SJSA1 (cell line): ENCODE results near the gene DHDH. TPM values are rescaled to one million over a fixed set of nuclear protein-coding genes. Genes with fewer than 3 reads are reported as not detected.
A peak's percentile ranks its signal among the peaks of the same experiment; 100 is the strongest.

ENCODE experiments used
- DNase-seq, 2 experiments: peaks; one replicate each; pipeline ENCODE4 v3.0.0-alpha.2; 2015 to 2020; ENCODE audit warnings: low spot score in 2 of 2, low read depth in 1 of 2
- H3K27ac ChIP-seq: fragments of 250-450 bp; sonication (Bioruptor Pico); 2 replicates; pipeline ENCODE4 v1.5.1; 2020; ENCODE audit warnings: mild to moderate bottlenecking, moderate library complexity
- H3K27me3 ChIP-seq: fragments of 250-450 bp; sonication (Bioruptor Pico); replicated peaks from 2 replicates; pipeline ENCODE4 v1.5.1; 2020; ENCODE audit warnings: mild to moderate bottlenecking, moderate library complexity
- H3K36me3 ChIP-seq: fragments of 250-450 bp; sonication (Bioruptor Pico); 2 replicates; pipeline ENCODE4 v1.5.1; 2020; ENCODE audit warnings: mild to moderate bottlenecking
- H3K4me1 ChIP-seq: fragments of 250-450 bp; sonication (Bioruptor Pico); replicated peaks from 2 replicates; pipeline ENCODE4 v1.6.1; 2021; ENCODE audit warnings: mild to moderate bottlenecking
- H3K4me3 ChIP-seq: fragments of 250-450 bp; sonication (Bioruptor Pico); 2 replicates; pipeline ENCODE4 v1.5.1; 2020; ENCODE audit warnings: mild to moderate bottlenecking
- H3K9me3 ChIP-seq: fragments of 250-450 bp; sonication (Bioruptor Pico); replicated peaks from 2 replicates; pipeline ENCODE4 v1.5.1; 2020; ENCODE audit warnings: mild to moderate bottlenecking
- total RNA-seq: library from RNA; depleted of rRNA; stranded (reverse); fragments of >200 nt; shearing (Covaris generic); gene quantifications from 2 replicates; pipeline ENCODE4 v1.2.3, GENCODE V29; 2014

Gene DHDH
- total RNA-seq, 1 experiment from 2014 or later, result 0.16 TPM

DNA sequence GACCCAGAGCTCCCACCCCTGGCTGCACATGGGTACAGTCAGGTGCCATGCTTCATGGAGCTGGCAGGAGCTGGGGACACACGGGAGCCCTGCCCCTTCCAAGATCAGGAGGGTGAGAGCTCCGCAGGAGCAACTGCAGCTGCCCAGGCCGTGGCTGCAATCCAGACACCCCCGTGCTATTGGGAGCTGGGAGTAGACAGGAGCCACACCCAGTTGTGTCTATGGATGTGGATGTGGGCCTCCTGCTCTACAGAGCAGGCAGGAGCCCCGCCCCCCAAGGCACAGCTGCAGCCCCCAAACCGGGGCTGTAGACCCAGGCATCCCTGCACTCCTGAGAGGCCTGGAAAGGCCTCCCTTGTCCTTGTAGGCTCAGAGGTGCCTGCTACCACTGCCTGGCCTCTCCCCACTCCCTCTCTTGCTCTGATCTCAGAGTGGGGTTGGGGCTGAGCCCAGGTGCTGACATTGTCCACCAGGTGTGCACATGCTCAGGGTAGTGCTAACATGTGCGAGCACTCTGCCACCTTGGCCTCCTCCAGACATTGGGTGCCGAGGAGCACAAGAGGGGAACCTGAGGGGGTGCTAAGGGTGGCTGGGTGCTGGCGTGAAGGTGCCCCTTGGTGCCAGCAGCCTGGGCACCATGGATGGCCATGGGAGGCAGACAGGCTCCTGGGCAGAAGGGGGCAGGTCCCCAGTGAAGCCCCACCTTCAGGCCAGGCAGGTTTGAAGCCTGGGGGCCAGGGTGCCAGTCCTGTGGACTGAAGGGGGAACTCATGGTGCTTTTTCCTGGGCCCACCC is 13.2 kb downstream of the DHDH start:
- Histone ChIP-seq H3K4me1 (peaks cover 12% of the 10 kb centered on the region), H3K27ac (no peak overlapping the region), H3K4me3 (no peak overlapping the region), H3K27me3 (no peaks in the 10 kb centered on the region), H3K9me3 (no peaks in the 10 kb centered on the region), H3K36me3 (no peaks in the 10 kb centered on the region)
- no peak for DNase-seq

DNA sequence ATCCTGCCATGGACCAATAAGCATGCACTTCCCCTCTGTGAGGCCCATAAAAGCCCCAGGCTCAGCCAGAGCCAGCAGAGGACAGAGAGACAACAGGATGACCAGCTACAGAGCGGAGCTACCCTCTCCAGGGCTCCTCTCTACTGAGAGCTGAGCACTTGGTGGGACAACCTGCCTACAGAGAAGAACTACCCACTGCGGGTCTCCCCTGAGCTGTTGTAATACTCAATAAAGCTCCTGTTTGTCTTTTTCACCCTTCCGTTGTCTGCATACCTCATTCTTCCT is 13.7 kb downstream of the DHDH start:
- H3K36me3 ChIP-seq, result no peaks in the 10 kb centered on the region
- H3K27ac ChIP-seq, result no peak overlapping the region
- no peak for DNase-seq
- no peak overlapping the region for H3K4me3 ChIP-seq
- no peaks in the 10 kb centered on the region for H3K9me3 ChIP-seq
- peaks cover 13% of the 10 kb centered on the region for H3K4me1 ChIP-seq
- no peaks in the 10 kb centered on the region for H3K27me3 ChIP-seq

DNA sequence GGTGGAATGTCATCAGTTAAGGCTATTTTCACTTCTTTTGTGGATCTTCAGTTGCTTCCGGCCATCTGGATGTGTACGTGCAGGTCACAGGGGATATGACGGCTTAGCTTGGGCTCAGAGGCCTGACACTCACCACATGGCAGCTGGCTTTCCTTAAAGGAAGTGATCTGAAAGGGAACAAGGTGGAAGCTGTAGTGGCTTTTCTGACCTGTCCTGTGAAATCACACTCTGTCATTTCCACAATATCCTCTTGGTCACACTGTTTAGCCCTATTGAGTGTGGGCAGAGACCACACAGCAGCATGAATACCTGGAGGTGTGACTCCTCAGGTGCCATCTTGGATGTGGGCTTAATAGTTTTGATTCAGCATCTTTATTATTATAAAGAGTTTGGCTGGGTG is 16.7 kb downstream of the DHDH start:
- Histone ChIP-seq H3K9me3 (no peaks in the 10 kb centered on the region), H3K27ac (no peak overlapping the region), H3K27me3 (no peaks in the 10 kb centered on the region), H3K4me3 (no peak overlapping the region), H3K4me1 (peaks cover 15% of the 10 kb centered on the region), H3K36me3 (peaks cover 5% of the 10 kb centered on the region; the same call in 1 of the 2 replicates)
- no peak for DNase-seq

DNA sequence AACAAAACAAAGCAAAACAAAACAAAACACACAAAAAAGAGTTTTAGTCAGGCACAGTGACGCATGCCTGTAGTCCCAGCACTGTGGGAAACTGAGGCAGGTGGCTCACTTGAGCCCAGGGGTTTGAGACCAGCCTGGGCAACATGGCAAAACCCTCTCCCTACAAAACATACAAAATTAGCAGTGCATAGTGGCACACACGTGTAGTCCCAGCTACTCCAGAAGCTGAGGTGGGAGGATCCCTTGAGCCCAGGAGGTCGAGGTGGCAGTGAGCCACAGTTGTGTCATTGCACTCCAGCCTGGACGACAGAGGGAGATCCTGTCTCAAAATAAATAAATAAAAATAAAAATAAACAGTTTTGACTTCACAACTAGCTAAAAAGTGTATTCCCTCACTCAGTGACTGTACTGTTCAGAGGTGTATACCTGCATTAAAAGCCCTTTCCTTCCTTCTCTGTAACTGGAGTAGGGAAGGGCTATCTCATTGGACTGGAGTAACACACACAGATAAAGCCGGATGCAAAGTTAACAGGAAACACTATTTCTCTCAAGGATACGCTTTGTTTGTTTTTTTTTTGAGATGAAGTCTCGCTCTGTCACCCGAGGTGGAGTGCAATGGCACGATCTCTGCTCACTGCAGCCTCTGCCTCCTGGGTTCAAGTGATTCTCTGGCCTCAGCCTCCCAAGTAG is 17.5 kb downstream of the DHDH start:
- H3K27ac ChIP-seq, result no peak overlapping the region
- H3K4me1 ChIP-seq, result peaks cover 24% of the 10 kb centered on the region
- no peak overlapping the region for H3K4me3 ChIP-seq
- peaks cover 13% of the 10 kb centered on the region for H3K36me3 ChIP-seq
- H3K9me3 ChIP-seq, result no peaks in the 10 kb centered on the region
- no peaks in the 10 kb centered on the region for H3K27me3 ChIP-seq
- peak in 1 of 2 experiments; percentile 39 for DNase-seq

DNA sequence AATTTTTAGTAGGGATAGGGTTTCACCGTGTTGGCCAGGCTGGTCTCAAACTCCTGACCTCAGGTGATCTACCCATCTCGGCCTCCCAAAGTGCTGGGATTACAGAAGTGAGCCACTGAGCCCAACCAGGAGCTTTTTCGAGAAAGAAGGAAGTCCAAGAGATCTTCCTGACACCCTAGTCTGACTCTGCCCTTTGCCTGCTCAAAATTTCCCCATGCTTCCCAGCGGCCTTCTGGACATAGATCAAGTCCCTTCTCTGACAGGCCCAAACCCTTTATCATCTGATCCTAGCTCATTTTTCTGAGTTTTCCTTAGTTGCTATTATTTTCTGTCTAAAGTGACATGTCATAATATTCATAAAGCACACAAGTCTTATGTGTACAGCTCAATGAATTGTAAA is 19.6 kb downstream of the DHDH start:
- no peak overlapping the region for H3K4me3 ChIP-seq
- peaks cover 27% of the 10 kb centered on the region for H3K4me1 ChIP-seq
- peaks cover 22% of the 10 kb centered on the region for H3K36me3 ChIP-seq
- H3K9me3 ChIP-seq, result no peaks in the 10 kb centered on the region
- DNase-seq, result no peak
- no peaks in the 10 kb centered on the region for H3K27me3 ChIP-seq
- H3K27ac ChIP-seq, result no peak overlapping the region

DNA sequence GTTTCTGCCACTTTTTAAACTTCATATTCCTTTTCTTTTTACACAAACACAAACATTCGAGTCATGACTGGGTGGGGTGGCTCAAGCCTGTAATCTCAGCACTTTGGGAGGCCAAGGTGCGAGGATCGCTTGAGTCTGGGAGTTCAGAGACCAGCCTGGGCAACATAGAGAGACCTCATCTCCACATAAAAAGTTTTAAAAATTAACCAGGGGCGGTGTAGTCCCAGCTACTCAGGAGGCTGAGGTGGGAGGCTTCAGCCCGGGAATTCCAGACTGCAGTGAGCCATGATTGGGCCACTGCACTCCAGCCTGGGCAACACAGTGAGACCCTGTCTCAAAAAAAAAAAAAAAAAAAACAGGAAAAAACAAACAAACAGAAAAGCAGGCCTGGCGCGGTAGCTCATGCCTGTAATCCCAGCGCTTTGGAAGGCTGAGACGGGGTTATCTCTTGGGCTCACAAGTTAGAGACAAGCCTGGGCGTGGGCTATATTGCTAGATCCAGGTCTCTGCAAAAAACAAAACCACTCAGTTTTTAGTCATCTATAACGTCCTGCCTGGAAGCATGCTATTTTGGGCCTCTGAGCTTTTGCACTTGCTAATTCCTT is 20.6 kb downstream of the DHDH start:
- H3K9me3 ChIP-seq, result no peaks in the 10 kb centered on the region
- H3K27me3 ChIP-seq, result no peaks in the 10 kb centered on the region
- peaks cover 27% of the 10 kb centered on the region for H3K4me1 ChIP-seq
- no peak overlapping the region for H3K27ac ChIP-seq
- DNase-seq, result no peak
- peak overlapping the region; percentile 79 for H3K4me3 ChIP-seq
- H3K36me3 ChIP-seq, result peaks cover 22% of the 10 kb centered on the region

DNA sequence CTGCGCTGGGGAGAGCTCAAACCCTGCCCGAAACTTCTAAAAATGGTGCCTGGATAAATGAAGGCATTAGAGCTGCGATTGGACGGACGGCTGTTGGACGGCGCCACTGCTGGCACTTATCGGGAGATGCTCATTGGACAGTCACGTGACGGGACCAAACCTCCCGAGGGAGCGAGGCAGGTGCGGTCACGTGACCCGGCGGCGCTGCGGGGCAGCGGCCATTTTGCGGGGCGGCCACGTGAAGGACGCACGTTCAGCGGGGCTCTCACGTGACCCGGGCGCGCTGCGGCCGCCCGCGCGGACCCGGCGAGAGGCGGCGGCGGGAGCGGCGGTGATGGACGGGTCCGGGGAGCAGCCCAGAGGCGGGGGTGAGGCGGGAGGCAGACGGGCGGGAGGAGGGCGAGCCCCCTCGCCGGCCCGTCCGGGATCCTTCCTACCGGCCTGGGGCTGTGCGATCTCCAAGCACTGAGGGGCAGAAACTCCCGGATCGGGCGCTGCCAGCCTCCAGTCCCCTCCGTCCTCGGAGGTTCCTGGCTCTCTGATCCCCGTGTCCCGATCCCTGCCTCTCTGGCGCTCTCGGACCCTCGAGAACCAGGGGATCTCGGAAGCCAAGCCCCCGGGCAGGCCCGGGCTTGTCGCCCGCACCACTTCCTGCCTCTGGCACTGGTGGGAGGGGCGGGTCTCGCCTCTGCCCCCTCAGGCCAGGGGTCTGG is 21.3 kb downstream of the DHDH start, which contains the start of gene BAX:
TSS of gene BAX (plus strand) at position 281 of the 713 bp plus-strand sequence. CDS start at position 335, 54 bp downstream.
- H3K27ac ChIP-seq, result peak within 1 kb of the TSS; percentile 80

DNA sequence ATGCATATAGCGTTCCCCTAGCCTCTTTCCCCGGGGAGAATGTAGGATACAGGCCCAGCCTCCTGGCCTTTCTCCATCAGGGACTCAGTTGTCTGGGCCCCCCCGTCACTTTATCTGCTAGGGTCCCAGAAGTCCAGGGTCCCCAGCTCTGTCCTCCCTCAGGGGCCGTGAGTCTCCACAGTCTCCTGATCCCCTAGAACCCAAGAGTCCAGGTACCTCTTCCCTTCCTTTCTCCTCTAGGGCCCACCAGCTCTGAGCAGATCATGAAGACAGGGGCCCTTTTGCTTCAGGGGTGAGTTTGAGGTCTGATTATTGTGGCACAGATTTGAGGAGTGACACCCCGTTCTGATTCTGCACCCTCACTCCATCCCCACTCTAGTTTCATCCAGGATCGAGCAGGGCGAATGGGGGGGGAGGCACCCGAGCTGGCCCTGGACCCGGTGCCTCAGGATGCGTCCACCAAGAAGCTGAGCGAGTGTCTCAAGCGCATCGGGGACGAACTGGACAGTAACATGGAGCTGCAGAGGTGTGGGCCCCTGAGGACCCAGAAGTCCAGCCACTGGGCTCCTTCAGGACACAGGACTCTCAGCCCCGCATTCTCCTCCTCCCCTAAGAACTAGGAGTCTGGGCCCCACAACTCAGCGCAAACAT is 21.9 kb downstream of the DHDH start:
- H3K27me3 ChIP-seq, result no peaks in the 10 kb centered on the region
- peaks cover 27% of the 10 kb centered on the region for H3K4me1 ChIP-seq
- DNase-seq, result no peak
- H3K4me3 ChIP-seq, result peak overlapping the region; percentile 79
- peaks cover 25% of the 10 kb centered on the region for H3K36me3 ChIP-seq
- no peaks in the 10 kb centered on the region for H3K9me3 ChIP-seq
- peak overlapping the region; percentile 80 for H3K27ac ChIP-seq

More for the DNA sequence above, 21.3 kb downstream of the DHDH start, which contains the start of gene BAX:
- Histone ChIP-seq H3K9me3 (no peaks in the 10 kb centered on the region), H3K4me1 (peaks cover 27% of the 10 kb centered on the region), H3K4me3 (peak within 1 kb of the TSS; percentile 79), H3K36me3 (peaks cover 22% of the 10 kb centered on the region), H3K27me3 (no peaks in the 10 kb centered on the region)
- peak; percentile 87 to 97 for DNase-seq

DNA sequence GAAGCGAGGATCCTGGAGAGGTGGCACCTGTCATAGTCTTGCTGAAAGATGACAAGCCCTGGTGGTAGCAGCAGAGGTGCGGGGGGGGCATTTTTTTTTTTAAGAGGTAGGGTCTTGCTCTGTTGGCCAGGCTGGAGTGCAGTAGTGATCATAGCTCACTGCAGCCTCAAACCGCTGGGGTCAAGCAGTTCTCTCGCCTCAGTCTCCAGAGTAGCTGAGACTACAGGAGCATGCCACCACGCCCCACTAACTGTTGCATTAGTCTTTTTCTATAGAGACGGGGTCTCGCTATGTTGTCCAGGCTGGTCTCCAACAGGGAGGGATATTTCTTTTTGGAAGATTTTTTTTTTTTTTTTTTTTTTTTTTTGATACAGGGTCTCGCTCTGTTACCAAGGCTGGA is 24.5 kb downstream of the DHDH start:
- Histone ChIP-seq H3K27me3 (no peaks in the 10 kb centered on the region), H3K27ac (no peak overlapping the region), H3K36me3 (peaks cover 35% of the 10 kb centered on the region), H3K9me3 (no peaks in the 10 kb centered on the region; the same call in 1 of the 2 replicates), H3K4me3 (no peak overlapping the region), H3K4me1 (peaks cover 25% of the 10 kb centered on the region)
- DNase-seq, result no peak

DNA sequence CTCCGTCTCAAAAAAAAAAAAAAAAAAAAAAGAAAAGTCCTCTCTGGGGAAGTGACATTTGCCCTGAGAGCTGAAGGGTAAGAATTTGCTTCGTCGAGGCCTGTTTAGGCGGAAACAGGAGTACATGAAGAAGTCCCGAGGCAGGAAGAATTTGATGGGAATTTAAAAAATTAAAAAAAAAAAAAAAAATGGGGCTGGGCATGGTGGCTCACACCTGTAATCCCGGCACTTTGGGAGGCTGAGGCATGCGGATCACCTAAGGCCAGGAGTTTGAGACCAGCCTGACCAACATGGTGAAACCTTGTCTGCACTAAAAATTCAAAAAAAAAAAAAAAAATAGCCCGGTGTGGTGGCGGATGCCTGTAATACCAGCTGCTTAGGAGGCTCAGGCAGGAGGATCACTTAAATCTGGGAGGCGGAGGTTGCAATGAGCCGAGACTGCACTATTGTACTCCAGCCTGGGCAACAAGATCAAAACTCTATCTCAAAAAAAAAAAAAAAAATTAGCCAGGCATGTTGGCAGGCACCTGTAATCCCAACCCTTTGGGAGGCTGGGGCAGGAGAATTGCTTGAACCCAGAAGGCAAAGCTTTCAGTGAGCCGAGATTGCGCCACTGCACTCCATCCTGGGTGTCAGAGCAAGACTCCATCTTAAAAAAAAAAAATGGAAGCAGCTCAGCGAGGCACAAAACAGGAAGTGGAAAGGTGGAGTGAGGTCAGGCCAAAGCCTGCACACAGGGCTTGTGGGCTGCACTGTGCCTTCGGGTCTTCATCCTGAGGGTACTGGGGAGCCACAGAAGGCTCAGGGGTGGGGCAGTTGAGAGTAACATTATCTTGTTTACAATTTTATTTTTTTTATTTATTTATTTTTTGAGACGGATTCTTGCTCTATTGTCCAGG is 26.1 kb downstream of the DHDH start:
- no peak for DNase-seq
- Histone ChIP-seq H3K9me3 (no peaks in the 10 kb centered on the region; the same call in 1 of the 2 replicates), H3K4me3 (no peak overlapping the region), H3K36me3 (peaks cover 37% of the 10 kb centered on the region), H3K27ac (no peak overlapping the region), H3K4me1 (peaks cover 40% of the 10 kb centered on the region), H3K27me3 (no peaks in the 10 kb centered on the region)

DNA sequence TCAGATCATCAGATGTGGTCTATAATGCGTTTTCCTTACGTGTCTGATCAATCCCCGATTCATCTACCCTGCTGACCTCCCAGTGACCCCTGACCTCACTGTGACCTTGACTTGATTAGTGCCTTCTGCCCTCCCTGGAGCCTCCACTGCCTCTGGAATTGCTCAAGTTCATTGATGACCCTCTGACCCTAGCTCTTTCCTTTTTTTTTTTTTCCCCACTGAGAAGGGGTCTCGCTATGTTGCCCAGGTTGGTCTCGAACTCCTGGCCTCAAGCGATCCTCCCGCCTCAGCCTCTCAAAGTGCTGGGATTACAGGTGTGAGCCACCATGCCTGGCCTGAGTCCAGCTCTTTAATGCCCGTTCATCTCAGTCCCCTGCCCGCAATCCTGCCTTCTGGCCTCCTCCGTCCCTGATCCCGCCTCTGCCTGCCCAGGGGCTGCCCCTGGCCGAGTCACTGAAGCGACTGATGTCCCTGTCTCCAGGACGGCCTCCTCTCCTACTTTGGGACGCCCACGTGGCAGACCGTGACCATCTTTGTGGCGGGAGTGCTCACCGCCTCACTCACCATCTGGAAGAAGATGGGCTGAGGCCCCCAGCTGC is 27.7 kb downstream of the DHDH start:
- DNase-seq, result no peak
- Histone ChIP-seq H3K4me1 (peaks cover 30% of the 10 kb centered on the region), H3K27me3 (no peaks in the 10 kb centered on the region), H3K27ac (no peak overlapping the region), H3K9me3 (no peaks in the 10 kb centered on the region; the same call in 1 of the 2 replicates), H3K36me3 (peaks cover 31% of the 10 kb centered on the region), H3K4me3 (no peak overlapping the region)

DNA sequence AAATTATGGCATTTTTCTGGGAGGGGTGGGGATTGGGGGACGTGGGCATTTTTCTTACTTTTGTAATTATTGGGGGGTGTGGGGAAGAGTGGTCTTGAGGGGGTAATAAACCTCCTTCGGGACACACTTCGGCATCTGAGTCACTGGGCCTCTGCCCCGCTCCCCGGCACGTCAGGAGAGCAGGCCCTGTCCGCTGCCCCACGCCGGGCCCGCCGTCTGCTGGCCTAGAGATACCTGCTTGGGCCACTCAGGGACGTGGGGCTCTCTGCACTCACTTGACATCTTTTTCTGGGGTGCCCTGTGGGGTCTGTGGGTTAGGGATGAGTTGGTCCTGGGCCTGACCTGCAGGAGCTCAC is 28.2 kb downstream of the DHDH start:
- H3K4me1 ChIP-seq, result peaks cover 33% of the 10 kb centered on the region
- H3K4me3 ChIP-seq, result no peak overlapping the region
- H3K9me3 ChIP-seq, result no peaks in the 10 kb centered on the region; the same call in 1 of the 2 replicates
- no peaks in the 10 kb centered on the region for H3K27me3 ChIP-seq
- H3K27ac ChIP-seq, result peak overlapping the region; percentile 67; the same call in 1 of the 2 replicates
- peaks cover 34% of the 10 kb centered on the region for H3K36me3 ChIP-seq
- DNase-seq, result no peak
